Measurements from ENCODE around the gene HOXD1.

The HOXD1 gene

DNA sequence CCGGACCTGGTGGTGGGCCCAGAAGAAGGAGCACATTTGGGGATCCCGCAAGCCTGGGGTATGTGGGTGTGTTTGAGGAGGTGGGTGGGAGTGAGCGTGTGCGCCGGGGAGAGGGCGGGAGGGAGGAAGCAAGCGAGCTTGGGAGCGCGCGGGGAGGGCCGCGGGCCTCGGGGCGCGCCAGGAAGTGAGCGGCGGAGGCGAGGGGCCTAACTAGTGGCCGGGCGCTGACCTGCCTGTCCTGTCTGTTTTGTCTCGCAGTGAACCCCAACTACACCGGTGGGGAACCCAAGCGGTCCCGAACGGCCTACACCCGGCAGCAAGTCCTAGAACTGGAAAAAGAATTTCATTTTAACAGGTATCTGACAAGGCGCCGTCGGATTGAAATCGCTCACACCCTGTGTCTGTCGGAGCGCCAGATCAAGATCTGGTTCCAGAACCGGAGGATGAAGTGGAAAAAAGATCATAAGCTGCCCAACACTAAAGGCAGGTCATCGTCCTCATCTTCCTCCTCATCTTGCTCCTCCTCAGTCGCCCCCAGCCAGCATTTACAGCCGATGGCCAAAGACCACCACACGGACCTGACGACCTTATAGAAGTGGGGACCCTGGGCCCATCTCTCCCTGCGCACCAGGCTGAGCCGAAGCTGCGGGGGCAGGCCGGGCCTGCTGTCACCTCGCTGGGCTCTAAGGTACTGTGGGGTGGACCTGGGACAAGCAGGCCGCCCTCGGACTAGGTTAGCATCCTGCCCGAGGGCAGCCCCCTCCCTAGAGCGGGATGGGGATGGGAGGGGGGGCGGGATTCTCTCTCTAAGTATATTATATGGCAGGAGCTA lies 35.9 kb upstream of the HOXD1 start:
- no peak overlapping the region for H3K27ac ChIP-seq
- TF ChIP-seq, protein P1, sequence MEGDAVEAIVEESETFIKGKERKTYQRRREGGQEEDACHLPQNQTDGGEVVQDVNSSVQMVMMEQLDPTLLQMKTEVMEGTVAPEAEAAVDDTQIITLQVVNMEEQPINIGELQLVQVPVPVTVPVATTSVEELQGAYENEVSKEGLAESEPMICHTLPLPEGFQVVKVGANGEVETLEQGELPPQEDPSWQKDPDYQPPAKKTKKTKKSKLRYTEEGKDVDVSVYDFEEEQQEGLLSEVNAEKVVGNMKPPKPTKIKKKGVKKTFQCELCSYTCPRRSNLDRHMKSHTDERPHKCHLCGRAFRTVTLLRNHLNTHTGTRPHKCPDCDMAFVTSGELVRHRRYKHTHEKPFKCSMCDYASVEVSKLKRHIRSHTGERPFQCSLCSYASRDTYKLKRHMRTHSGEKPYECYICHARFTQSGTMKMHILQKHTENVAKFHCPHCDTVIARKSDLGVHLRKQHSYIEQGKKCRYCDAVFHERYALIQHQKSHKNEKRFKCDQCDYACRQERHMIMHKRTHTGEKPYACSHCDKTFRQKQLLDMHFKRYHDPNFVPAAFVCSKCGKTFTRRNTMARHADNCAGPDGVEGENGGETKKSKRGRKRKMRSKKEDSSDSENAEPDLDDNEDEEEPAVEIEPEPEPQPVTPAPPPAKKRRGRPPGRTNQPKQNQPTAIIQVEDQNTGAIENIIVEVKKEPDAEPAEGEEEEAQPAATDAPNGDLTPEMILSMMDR (conservative IDR thresholded peaks at IDR 0.05; ENCODE audit: low read depth): no peak
- POLR2A ChIA-PET (ENCODE audit: low non-redundant PET): no interaction called here
- DNase-seq (ENCODE audit: low spot score): no peak
- CTCF ChIA-PET: no interaction called here

DNA sequence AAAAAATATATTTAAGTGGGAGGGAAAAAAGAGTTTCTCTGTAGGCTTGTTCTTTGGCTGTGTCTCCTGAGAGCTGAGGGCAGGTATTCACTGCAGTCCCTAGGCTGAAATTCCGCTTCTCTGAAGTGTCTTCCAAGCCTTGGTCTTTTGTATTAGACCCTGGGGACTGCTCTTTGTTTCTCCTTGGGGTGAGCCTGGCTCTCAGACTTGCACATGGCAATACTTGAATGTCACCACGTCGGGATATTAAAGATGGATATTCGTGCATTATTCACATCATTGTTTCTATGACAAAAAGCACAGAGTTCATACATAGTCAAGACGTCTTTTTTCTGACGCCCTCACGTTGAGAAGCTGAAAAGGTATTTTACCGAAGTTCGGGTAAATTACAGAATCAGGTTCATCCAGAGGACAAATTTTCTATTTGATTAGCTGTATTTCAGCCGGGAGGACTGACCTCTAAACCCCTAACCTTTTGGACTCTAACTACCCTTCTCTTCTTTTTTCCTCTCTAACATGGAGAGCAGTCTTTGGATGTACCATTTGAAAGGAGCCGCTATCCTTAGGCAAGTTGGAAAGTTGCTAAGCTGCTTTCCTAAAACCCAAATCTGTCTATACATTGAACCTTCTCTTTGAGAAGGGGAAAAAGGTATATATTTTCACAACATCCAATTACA lies 33.8 kb upstream of the HOXD1 start:
- ChIA-PET CTCF (interaction anchor here (0.6 to 2.2 kb wide), 4 partner anchors 14 to 276 kb away, joined by 3 to 7 read pairs (median 4); no protein-coding TSS in a partner anchor), POLR2A (ENCODE audit: low non-redundant PET) (no interaction called here)
- DNase-seq (ENCODE audit: low spot score): no peak
- no peak overlapping the region for H3K27ac ChIP-seq
- TF ChIP-seq, protein P1 (conservative IDR thresholded peaks at IDR 0.05; ENCODE audit: low read depth): no peak

DNA sequence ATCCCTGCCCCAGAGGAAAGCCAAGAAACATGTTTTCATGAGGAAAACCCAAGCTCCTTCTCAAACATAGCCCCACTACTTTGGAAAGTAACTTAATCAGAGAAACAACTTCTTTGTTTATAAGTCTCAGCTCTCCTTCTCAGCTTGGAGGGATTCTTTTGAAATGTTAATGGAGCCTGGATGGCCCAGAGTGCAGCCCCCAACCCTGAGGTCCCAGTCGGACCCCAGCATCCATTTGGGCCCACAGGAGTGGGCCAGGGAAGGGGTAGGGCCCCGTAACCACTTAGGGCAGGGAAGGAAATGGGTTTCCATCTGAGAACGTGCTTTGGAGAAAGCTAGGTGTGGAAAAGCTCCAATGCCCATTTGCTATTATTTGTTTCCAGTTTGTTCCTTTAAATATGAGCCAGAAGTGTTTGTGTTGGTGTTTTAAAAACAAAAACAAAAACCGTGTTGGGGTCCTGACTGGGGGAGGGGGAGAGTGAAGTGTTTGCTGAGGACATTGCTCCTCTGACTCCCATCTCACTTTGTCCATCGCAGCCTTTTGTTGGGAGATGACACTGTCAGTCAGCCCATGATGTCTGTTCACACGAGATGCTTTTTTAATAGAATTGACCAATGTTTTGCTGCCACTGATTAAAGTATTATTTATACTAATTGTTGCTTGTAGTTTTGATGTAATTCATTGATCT lies 33.0 kb upstream of the HOXD1 start:
- TF ChIP-seq, protein P1 (conservative IDR thresholded peaks at IDR 0.05; ENCODE audit: low read depth): no peak
- POLR2A ChIA-PET (ENCODE audit: low non-redundant PET): no interaction called here
- CTCF ChIA-PET: interaction anchor here (0.6 to 2.2 kb wide), 2 partner anchors 15 to 276 kb away, joined by 3 to 7 read pairs; no protein-coding TSS in a partner anchor
- no peak for DNase-seq (ENCODE audit: low spot score)
- H3K27ac ChIP-seq: no peak overlapping the region

DNA sequence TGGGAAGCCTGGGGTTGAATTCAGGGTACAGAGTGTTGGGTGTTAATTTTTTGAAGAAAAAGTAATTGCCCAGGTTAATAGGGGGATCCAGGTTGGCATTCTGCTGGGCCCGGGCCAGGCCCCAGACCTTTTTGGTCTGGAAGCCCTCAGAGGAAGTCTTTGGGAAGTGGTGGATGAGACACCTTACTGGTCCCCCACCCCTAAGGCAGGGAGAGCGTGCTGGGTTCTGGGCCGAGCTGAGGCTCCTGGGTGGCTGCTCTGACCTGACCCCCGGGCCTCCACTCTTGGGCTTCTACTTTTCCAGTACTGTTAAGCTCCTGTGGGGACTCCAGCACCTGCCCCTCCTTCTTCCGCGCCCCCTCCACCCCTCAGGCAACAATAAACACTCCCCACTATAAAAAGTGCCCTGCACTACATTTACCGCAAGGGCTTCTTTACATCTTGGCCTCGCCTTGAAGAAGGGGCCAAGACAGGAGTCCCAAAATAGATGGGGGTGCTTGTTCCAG lies 32.1 kb upstream of the HOXD1 start:
- POLR2A ChIA-PET (ENCODE audit: low non-redundant PET): no interaction called here
- CTCF ChIA-PET: interaction anchor here (2.2 kb wide), 1 partner anchor 16 kb away, joined by 7 read pairs; no protein-coding TSS in a partner anchor
- no peak for DNase-seq (ENCODE audit: low spot score)
- H3K27ac ChIP-seq: no peak overlapping the region
- TF ChIP-seq, protein P1 (conservative IDR thresholded peaks at IDR 0.05; ENCODE audit: low read depth): no peak

DNA sequence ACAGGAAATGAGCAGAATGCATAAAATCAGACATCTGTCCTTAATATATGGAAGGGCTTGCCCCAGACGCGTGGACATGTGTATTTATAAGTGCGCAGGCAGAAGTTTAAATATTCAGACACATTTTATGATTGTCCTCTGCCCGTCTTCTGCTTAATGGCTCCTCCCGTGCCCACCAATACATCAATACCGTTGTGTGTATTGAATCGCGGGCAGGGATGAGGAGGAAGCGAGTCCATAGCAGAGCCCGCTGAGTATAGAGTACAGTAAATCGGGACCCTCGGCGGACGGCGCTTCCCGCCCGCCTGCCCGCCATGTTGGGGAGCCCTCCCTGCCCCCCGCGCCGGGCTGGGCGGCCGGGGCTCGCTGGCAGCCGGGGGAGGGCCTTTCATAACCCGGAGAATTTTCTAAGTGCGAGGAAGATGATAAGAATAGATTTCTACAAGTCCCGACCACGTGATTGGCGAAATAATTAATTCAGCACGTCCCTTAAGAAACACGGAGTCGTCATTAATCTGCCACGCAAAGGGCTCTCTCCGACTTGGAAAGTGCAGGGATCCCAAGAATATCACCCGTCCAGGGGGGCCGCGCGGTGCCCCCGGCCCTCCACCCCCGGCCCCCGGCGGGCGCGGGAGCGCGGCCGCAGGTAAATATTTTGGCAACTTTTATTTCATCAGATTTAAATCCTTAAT lies 31.5 kb upstream of the HOXD1 start, which contains the start of gene HOXD3:
Gene HOXD3, plus strand, starts transcription at position 501 of the 692 bp plus-strand sequence. CDS start 11,808 bp downstream, outside the sequence.
- no peak for DNase-seq (ENCODE audit: low spot score)
- CTCF ChIA-PET: no interaction called here

More for the DNA sequence above, 31.5 kb upstream of the HOXD1 start, which contains the start of gene HOXD3:
- POLR2A ChIA-PET (ENCODE audit: low non-redundant PET): no interaction called here
- TF ChIP-seq, protein P1 (conservative IDR thresholded peaks at IDR 0.05; ENCODE audit: low read depth): no peak
- no peak within 1 kb of the TSS for H3K27ac ChIP-seq

Data from RWPE1 (cell line).